ENCODE results near the gene RPS3. TPM values are rescaled to one million over a fixed set of nuclear protein-coding genes. Genes with fewer than 3 reads are reported as not detected.

The RPS3 gene
- total RNA-seq, 1 experiment from 2014 or later, result 2,617 TPM

GRCh38 chr11:75413864-75414263 lies 14.5 kb downstream of the RPS3 start:
- DNase-seq (ENCODE audit: low spot score), result no peak

- DNase-seq (ENCODE audit: low spot score), result no peak
Observed at GRCh38 chr11:75420224-75421034, 21.1 kb downstream of the RPS3 start.

- no peak for DNase-seq (ENCODE audit: low spot score)
Observed at GRCh38 chr11:75421035-75421602, 21.8 kb downstream of the RPS3 start.

- DNase-seq (ENCODE audit: low spot score), result no peak
Observed at GRCh38 chr11:75421902-75422247, 22.6 kb downstream of the RPS3 start.

- peak; percentile 83 for DNase-seq (ENCODE audit: low spot score)
Observed at GRCh38 chr11:75422248-75423231, 23.2 kb downstream of the RPS3 start.

- no peak for DNase-seq (ENCODE audit: low spot score)
Observed at GRCh38 chr11:75423721-75424120, 24.4 kb downstream of the RPS3 start.

- DNase-seq (ENCODE audit: low spot score), result no peak
Observed at GRCh38 chr11:75424396-75424795, 25.1 kb downstream of the RPS3 start.

GRCh38 chr11:75425422-75425821 lies 26.1 kb downstream of the RPS3 start:
- no peak for DNase-seq (ENCODE audit: low spot score)

- no peak for DNase-seq (ENCODE audit: low spot score)
Observed at GRCh38 chr11:75426720-75427086, 27.4 kb downstream of the RPS3 start.

- DNase-seq (ENCODE audit: low spot score), result no peak
Observed at GRCh38 chr11:75427181-75427580, 27.9 kb downstream of the RPS3 start.

- DNase-seq (ENCODE audit: low spot score), result peak; percentile 99
Observed at GRCh38 chr11:75428281-75428724, 29.0 kb downstream of the RPS3 start.

- DNase-seq (ENCODE audit: low spot score), result peak; percentile 36
Observed at GRCh38 chr11:75428989-75429640, 29.8 kb downstream of the RPS3 start.

GRCh38 chr11:75429641-75429901 lies 30.3 kb downstream of the RPS3 start:
- no peak for DNase-seq (ENCODE audit: low spot score)

GRCh38 chr11:75429902-75430713 lies 30.8 kb downstream of the RPS3 start:
- peak; percentile 89 for DNase-seq (ENCODE audit: low spot score)

GRCh38 chr11:75430714-75431532 lies 31.6 kb downstream of the RPS3 start:
- no peak for DNase-seq (ENCODE audit: low spot score)

GRCh38 chr11:75431533-75432525 lies 32.5 kb downstream of the RPS3 start:
- peak; percentile 19 for DNase-seq (ENCODE audit: low spot score)

GRCh38 chr11:75432911-75433321 lies 33.6 kb downstream of the RPS3 start, which contains the start of gene KLHL35:
Gene KLHL35, minus strand, starts transcription at chr11:75433203. Its CDS starts 2,574 bp downstream, at chr11:75430629.
- DNase-seq (ENCODE audit: low spot score), result no peak

GRCh38 chr11:75433443-75433842 lies 34.1 kb downstream of the RPS3 start:
- DNase-seq (ENCODE audit: low spot score), result no peak

GRCh38 chr11:75434051-75434450 lies 34.7 kb downstream of the RPS3 start:
- DNase-seq (ENCODE audit: low spot score), result no peak

Data from HT-29 (cell line).